Right cardiac atrium (tissue), 5 donors: Measurements from ENCODE around the gene PGLYRP1. TPM values are rescaled to one million over a fixed set of nuclear protein-coding genes. Genes with fewer than 3 reads are reported as not detected.

ENCODE experiments used
- ATAC-seq, 2 donors: fragments of 200-7000 bp; cut with Tn5 transposase; one replicate each; pipeline versions ENCODE4 v1.8.0 to v1.9.1; 2020; ENCODE audit warnings: moderate library complexity in 2 of 2, mild to moderate bottlenecking in 1 of 2
- DNase-seq, 3 donors: peaks; one replicate each; pipeline ENCODE4 v3.0.0-alpha.2; 2020
- H3K27ac ChIP-seq: one replicate; pipeline ENCODE4 v1.5.1; 2013; ENCODE audit warnings: mild to moderate bottlenecking, low read length, control low read depth, moderate library complexity
- H3K27me3 ChIP-seq: one replicate; pipeline ENCODE4 v1.6.1; 2013; ENCODE audit not compliant: control insufficient read depth, insufficient read depth
- H3K4me1 ChIP-seq: one replicate; pipeline ENCODE4 v1.6.1; 2013; ENCODE audit warnings: low read length; ENCODE audit not compliant: control insufficient read depth, insufficient read depth
- H3K4me3 ChIP-seq: one replicate; pipeline ENCODE4 v1.5.1; 2013; ENCODE audit warnings: low read length, control low read depth
- H3K9me3 ChIP-seq: one replicate; pipeline ENCODE4 v1.6.1; 2013; ENCODE audit warnings: low read length; ENCODE audit not compliant: control insufficient read depth
- WGBS: extraction: QIAGEN DNeasy Blood & Tissue Kit; methylation state at CpG from one replicate; pipeline ENCODE4 v1.1.7; 2013; 5-methylcytosine and 5-hydroxymethylcytosine counted together
- intact Hi-C, 4 donors: fragments of 100-400 bp; cut with DNase I; formaldehyde crosslinking; loops; one replicate each; pipeline versions ENCODE4 v1.11.0 to v1.14.0; 2022 to 2023
- long read RNA-seq, 4 donors: library from polyadenylated mRNA; unstranded; transcript quantifications; one replicate each; pipeline ENCODE4 v2.0.0, GENCODE V29; 2020 to 2021
- polyA plus RNA-seq: library from polyadenylated mRNA; stranded (reverse); fragments of 200-250 nt; gene quantifications from one replicate; pipeline ENCODE4 v1.2.3, GENCODE V29; 2013
- total RNA-seq, 4 donors: library from RNA; stranded (reverse); fragmentation: NEBNext Ultra II Directional; extraction: Animal tissue kit (Norgen Biotek cat#: 25700); gene quantifications; one replicate each; pipeline ENCODE4 v1.2.1, GENCODE V29; 2021
- donor health status: healthy with polysubstance abuse.
- donor health status: DM: no; HTN: yes; CAD: no.
- donor health status: DM: no; HTN: no; CAD: no.
- donor health status: DM: no; HTN: yes; CAD: no; lungs with severe emphysema.
- donor health status: DM: yes; HTN: yes; CAD: no.

PGLYRP1 gene, protein sequence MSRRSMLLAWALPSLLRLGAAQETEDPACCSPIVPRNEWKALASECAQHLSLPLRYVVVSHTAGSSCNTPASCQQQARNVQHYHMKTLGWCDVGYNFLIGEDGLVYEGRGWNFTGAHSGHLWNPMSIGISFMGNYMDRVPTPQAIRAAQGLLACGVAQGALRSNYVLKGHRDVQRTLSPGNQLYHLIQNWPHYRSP
- total RNA-seq (not detected), polyA plus RNA-seq (not detected)
- long read RNA-seq, donor 1, partial matches to known transcripts = 0 of 1 reads
- long read RNA-seq, donor 1, other reads (novel, unspliced or antisense) = 1 of 1 reads
- long read RNA-seq, donor 2 = 0 reads
- long read RNA-seq, donor 3, partial matches to known transcripts = 0 of 1 reads
- long read RNA-seq, donor 3, other reads (novel, unspliced or antisense) = 1 of 1 reads
- long read RNA-seq, donor 4 = 0 reads

DNA sequence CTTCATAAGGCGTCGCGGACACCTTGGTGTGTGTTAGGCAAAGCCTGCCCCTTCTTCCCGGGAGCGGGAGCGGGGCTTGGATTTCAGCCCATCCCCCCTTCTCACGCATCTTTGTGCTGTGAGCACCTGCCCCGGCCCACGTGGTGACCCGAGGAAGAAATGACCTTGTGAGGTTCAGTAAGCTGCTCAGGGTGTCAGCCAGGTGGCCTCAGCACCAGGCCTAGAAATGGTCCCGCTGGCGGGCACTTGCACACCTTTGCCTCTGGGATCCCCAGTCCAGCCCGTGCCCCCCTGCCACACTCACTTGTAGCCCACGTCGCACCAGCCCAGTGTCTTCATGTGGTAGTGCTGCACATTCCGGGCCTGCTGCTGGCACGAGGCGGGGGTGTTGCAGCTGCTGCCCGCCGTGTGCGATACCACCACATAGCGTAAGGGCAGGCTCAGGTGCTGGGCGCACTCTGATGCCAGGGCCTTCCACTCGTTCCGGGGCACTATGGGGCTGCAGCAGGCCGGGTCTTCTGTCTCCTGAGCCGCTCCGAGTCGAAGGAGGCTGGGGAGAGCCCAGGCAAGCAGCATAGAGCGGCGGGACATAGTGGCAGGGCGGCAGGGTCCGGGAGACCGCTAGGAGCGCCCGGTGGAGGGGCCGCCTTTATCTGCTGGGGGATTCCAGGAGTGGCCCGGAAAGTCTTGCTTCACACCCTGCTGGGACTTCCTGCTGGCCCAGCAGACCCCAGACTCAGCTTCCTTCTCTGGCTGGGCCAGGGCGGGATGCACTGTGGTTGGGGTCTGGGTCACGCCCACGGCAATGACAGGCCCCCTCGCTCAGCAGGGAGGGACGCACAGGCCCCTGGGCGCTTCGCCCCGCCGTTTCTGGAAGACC is at the start of gene PGLYRP1:
PGLYRP1 (minus strand) TSS at position 623 of the 880 bp plus-strand sequence; CDS start at position 591, 32 bp downstream.
- ATAC-seq (peak; percentile 12 to 20), DNase-seq (peak in 1 of 3 donors; percentile 46)
- H3K9me3 ChIP-seq = no peaks in the 10 kb centered on the region
- WGBS = 22% methylated on average over 47 of the region's 47 CpGs
- no peaks in the 10 kb centered on the region for H3K4me1 ChIP-seq
- H3K4me3 ChIP-seq = no peak within 1 kb of the TSS
- no peak within 1 kb of the TSS for H3K27ac ChIP-seq
- intact Hi-C loops = no loop called here
- H3K27me3 ChIP-seq = peaks cover 2% of the 10 kb centered on the region

DNA sequence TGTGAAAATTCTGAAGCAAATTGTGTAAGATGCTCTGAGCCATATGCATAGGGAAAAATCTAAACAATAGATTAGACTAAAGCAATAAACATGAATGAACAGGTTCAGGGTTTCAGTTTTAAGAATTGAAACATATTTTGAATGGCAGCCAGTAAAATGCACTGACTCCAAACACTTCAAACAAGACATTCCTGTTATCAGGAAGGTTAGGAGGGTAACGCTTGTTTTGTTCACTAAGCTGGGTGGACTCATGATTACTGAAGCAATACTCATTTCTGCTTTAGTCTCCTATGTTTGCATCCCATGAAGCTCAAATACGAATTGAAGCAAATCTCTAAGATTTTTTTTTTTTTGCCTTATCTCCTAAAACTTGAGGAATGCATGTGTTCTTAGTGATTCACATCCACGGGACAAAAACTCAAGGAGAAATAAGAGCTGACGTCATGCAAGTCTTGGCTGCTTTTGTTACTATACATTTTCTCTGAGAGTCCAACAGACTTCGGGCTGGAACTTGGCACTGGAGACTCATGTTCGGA is 47.0 kb upstream of the PGLYRP1 start:
- Histone ChIP-seq H3K9me3 (no peaks in the 10 kb centered on the region), H3K4me1 (no peaks in the 10 kb centered on the region), H3K27ac (no peak overlapping the region), H3K27me3 (peaks cover 7% of the 10 kb centered on the region), H3K4me3 (no peak overlapping the region)
- ATAC-seq (no peak), DNase-seq (no peak)
- 31% methylated on average over 6 of the region's 6 CpGs for WGBS
- intact Hi-C loops = no loop called here

DNA sequence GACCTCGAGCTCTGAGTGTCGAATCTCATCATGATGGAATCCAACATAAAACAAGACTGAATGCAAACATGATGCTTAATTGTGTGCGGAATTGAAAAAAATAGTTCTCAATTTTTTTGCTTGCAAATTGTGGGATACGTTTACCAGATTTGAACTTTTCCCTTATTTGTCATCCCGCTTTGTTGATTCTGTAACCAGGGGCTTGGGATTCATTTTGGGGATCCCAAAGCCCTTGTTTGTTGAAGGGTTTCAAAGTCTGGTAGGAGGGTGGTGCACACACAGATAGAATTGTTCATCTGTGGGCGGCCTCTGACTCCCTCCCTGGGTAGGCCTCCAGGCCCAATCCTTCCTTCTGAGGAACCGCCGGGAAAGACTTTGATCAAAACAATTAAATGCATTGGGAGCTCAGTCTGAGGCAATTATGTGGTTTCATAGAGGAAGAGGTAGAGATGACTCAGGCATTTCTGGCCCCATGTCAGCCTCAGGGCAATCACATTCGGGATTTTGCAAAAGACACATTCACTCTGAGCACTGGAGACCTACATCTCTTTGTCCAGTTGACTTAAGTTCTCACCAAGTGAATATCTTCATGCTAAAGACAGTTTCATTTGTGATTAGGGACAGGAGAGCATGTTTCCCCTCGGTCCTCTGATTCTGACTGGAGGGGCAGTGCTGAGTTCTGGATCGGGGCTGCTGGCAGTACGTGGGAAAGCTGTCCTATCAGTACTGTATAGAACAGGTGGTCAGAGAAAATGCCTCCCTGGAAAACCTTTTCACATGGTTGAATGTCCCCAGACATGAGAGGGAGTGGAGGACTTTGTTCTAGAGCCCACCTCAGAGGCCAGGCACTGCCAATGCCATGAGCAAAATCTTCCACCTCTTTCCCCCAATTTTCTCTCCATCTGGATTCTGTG is 45.7 kb upstream of the PGLYRP1 start:
- Histone ChIP-seq H3K27ac (no peak overlapping the region), H3K4me1 (no peaks in the 10 kb centered on the region), H3K27me3 (peaks cover 7% of the 10 kb centered on the region), H3K9me3 (no peaks in the 10 kb centered on the region), H3K4me3 (no peak overlapping the region)
- WGBS = 70% methylated on average over 12 of the region's 12 CpGs
- ATAC-seq (no peak), DNase-seq (no peak)
- intact Hi-C loops = no loop called here

DNA sequence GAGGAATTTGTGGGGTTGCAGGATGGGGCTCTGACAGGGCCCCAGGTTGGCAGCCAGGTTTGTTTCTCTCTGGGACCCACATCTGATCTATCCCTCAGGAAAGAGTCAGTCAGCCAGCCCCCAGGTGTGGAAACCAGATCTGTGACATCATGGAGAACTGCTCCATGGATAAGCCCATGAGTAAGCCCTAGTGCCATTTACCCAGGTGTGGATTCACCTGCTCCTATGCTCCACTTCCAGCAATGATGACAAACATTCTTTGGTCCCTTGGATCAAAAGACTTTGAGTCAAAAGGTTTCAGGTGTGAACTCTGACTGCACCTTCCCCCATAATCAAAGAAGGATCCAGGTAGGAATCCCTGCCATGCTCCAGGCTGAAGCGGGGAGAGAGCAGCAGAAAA is 44.8 kb upstream of the PGLYRP1 start:
- peaks cover 6% of the 10 kb centered on the region for H3K27me3 ChIP-seq
- H3K4me3 ChIP-seq = no peak overlapping the region
- no peak overlapping the region for H3K27ac ChIP-seq
- DNase-seq = no peak
- intact Hi-C loops = no loop called here
- no peaks in the 10 kb centered on the region for H3K4me1 ChIP-seq
- ATAC-seq = no peak
- 91% methylated on average over 1 of the region's 1 CpG for WGBS
- no peaks in the 10 kb centered on the region for H3K9me3 ChIP-seq

DNA sequence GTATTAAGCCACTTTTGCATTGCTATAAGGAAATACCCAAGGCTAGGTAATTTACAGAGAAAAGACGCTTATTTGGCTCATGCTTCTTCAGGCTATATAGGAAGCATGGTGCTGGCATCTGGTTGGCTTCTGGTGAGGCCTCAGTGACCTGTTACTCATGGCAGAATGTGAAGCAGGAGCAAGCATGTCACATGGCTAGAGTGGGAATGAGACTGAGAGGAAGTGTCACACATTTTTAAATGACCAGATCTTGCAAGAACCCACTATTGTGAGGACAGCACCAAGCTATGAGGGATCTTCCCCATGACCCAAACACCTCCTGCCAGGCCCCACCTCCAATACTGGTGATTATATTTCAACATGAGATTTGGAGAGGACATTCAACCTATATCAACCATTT is 43.6 kb upstream of the PGLYRP1 start:
- intact Hi-C loops = no loop called here
- peaks cover 3% of the 10 kb centered on the region for H3K27me3 ChIP-seq
- no peak for ATAC-seq
- 71% methylated on average over 1 of the region's 1 CpG for WGBS
- H3K27ac ChIP-seq = no peak overlapping the region
- H3K9me3 ChIP-seq = no peaks in the 10 kb centered on the region
- H3K4me1 ChIP-seq = no peaks in the 10 kb centered on the region
- DNase-seq = no peak
- H3K4me3 ChIP-seq = no peak overlapping the region

DNA sequence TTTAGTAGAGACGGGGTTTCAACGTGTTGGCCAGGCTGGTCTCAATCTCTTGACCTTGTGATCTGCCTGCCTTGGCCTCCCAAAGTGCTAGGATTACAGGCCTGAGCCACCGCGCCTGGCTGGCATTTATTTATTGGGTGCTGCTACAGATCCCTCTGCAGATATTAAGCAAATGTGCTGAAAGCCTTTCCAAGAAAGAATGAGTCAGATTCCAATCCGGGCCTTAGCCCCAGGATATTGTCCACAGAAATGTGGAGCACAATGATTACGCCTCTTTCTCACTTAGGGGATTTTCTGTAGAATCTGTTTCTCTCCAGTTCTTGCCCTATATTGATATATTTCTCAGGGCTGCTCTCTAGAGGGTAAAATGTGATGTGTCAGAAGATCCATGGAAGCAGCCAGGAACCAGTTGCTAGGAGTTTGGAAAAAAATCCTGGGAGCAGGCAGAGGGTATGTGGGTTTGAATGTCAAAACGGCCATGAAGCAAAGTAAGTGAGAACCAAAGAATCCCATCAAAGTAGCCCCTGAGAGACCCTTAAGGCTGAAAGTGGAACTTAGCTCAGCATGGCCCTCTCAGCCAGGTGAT is 42.7 kb upstream of the PGLYRP1 start:
- H3K4me1 ChIP-seq = no peaks in the 10 kb centered on the region
- DNase-seq = no peak
- peaks cover 3% of the 10 kb centered on the region for H3K27me3 ChIP-seq
- intact Hi-C loops = no loop called here
- no peaks in the 10 kb centered on the region for H3K9me3 ChIP-seq
- 69% methylated on average over 7 of the region's 7 CpGs for WGBS
- H3K27ac ChIP-seq = no peak overlapping the region
- no peak for ATAC-seq
- no peak overlapping the region for H3K4me3 ChIP-seq

DNA sequence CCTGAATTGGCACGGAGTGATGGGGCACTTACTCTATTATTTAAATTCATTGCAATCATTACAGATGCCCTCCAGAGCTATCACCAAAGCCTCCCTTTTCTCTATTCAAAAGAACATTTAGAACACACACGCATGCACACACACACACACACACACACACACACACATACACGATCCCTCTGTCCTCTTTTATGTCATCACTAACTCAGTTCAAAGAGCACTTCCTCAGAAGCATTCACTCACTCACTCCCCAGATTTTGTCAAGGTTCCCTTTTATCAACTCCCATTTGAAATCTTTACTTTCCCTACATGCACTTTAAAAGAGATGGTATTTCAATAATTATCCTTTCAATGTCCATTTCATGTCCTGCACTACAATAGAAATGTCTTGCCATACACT is 40.3 kb upstream of the PGLYRP1 start:
- intact Hi-C loops = no loop called here
- no peaks in the 10 kb centered on the region for H3K27me3 ChIP-seq
- no peak for ATAC-seq

DNA sequence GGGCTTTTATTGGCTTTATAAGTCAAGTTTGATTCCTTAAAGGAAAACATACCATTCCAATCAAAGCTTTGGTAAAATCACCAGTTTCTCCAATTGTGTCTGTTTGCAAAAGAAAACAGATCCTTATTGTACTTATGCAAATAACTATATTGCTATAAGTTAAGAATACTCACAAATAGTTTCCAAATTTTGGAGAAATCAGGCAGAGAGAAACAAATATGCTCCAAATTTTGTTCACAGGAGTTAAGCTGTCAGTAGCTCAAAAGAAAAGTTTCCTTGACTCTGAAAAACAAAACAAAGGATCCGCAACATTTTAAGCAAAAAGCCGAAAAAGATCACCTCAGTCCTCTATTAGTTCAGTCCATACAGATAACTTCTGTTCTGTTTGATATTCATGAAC is 37.2 kb upstream of the PGLYRP1 start:
- no peak for ATAC-seq
- intact Hi-C loops = no loop called here
- Histone ChIP-seq H3K4me1 (no peaks in the 10 kb centered on the region), H3K27ac (no peak overlapping the region), H3K4me3 (no peak overlapping the region), H3K27me3 (no peaks in the 10 kb centered on the region), H3K9me3 (no peaks in the 10 kb centered on the region)
- 83% methylated on average over 2 of the region's 2 CpGs for WGBS
- no peak for DNase-seq

More for the DNA sequence above, 40.3 kb upstream of the PGLYRP1 start:
- Histone ChIP-seq H3K27ac (no peak overlapping the region), H3K4me3 (no peak overlapping the region), H3K9me3 (no peaks in the 10 kb centered on the region), H3K4me1 (no peaks in the 10 kb centered on the region)
- 59% methylated on average over 3 of the region's 3 CpGs for WGBS
- no peak for DNase-seq

DNA sequence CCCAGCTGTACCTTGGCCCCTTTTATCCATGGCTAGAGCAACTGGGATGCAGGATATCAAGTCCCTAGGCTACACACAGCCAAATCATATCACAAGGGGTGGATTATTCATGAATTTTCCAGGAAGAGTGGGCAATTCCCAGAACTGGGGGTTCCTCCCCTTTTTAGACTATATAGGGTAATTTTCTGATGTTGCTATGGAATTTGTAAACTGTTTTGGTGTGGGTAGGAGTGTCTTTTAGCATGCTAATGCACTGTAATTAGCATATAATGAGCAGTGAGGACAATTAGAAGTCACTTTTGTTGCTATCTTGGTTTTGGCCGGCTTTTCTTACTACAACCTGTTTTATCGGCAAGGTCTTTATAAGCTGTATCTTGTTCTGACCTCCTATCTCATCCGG is 35.9 kb upstream of the PGLYRP1 start:
- 82% methylated on average over 3 of the region's 3 CpGs for WGBS
- Histone ChIP-seq H3K4me3 (no peak overlapping the region), H3K4me1 (no peaks in the 10 kb centered on the region), H3K9me3 (no peaks in the 10 kb centered on the region), H3K27ac (no peak overlapping the region), H3K27me3 (no peaks in the 10 kb centered on the region)
- DNase-seq (no peak), ATAC-seq (no peak)
- intact Hi-C loops = no loop called here

DNA sequence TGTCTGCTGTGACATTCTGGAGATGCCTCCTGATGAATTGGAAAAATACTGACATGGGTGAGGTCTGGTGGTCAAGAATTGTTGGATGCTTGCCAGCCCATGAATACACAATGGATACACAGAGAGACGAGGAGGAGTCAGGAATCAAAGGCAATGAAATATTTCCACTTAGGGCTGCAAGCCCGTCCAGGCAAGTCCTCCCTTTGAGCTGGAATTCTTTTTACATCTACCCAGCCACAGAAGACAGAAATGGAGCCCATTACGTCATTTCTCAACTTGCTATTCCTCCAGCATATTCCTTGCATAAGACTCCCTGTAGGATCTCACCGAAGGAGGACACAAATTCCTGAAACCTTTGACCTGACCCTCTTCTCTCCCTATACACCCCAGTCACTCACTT is 33.7 kb upstream of the PGLYRP1 start:
- Histone ChIP-seq H3K27me3 (no peaks in the 10 kb centered on the region), H3K9me3 (no peaks in the 10 kb centered on the region), H3K4me1 (no peaks in the 10 kb centered on the region), H3K4me3 (no peak overlapping the region), H3K27ac (no peak overlapping the region)
- intact Hi-C loops = no loop called here
- DNase-seq = no peak
- ATAC-seq = no peak
- 42% methylated on average over 4 of the region's 4 CpGs for WGBS
